ENCODE measurements around the gene TMEM125.

The TMEM125 gene

DNA sequence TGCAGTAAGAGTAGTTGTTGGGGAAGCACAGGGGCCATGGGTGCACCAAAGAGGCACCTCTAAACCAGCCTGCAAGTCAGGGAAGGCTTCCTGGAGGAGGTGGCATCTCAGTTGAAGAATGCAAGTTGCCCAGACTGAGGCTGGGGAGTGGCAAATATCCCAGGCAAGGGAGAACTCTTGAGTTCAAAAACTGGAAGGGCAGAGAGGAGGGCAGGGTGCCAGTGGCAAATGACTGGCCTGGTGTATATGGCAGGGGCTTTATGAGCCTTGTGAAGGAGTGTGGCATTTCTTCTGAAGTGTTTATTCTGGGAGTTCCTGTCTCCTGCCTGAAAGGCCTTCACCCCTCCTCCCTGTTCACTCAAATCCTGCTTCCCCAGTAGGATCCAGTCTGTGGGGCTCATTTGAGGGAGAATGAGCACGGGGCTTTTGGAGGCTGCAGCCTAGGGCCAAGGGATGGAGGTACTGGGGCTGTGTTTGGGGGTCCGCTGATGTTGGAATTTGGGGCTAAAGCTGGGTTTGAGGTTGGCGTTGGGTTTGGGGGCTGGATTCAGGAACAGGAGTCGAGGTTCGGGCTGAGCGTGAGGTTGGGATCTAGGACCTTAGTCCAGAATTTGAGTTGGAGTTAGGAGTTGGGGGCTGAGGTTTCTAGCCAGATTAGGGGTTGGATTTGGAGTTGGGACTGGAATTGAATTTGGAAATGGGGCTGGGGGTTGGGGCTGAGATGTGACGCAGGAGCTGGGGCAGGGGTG lies at the start of gene TMEM125:
TMEM125 (plus strand) TSS at position 357 of the 749 bp plus-strand sequence. CDS start 2,740 bp downstream, outside the sequence.
- DNase-seq = no peak

GRCh38 chr1:43220905-43221778 lies 48.6 kb upstream of the TMEM125 start:
- no peak for DNase-seq

GRCh38 chr1:43221797-43222196 lies 48.0 kb upstream of the TMEM125 start:
- no peak for DNase-seq

GRCh38 chr1:43222879-43223278 lies 46.9 kb upstream of the TMEM125 start:
- no peak for DNase-seq

DNA sequence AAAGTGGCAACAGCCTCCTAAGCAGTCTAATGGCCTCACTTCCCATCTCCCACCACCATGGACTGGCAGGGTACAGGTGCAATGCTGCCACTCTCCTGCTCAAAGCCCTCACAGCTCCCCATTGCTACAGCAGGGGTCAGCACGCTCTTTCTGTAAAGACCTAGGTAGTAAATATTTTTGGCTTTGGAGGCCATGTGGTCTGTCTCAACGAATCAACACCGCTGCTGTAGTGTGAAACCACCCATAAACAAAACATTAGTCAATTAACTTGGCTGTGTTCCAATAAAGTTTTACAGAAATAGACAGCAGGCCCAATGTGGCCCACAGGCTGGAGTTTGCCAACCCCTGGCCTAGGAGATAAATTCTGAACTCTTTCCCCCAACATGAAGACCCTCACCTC lies 44.6 kb upstream of the TMEM125 start:
- no peak for DNase-seq

- DNase-seq = peak; percentile 10
Observed at GRCh38 chr1:43227143-43227764, 42.5 kb upstream of the TMEM125 start.

GRCh38 chr1:43229826-43230780 lies 39.7 kb upstream of the TMEM125 start:
- DNase-seq = no peak

DNA sequence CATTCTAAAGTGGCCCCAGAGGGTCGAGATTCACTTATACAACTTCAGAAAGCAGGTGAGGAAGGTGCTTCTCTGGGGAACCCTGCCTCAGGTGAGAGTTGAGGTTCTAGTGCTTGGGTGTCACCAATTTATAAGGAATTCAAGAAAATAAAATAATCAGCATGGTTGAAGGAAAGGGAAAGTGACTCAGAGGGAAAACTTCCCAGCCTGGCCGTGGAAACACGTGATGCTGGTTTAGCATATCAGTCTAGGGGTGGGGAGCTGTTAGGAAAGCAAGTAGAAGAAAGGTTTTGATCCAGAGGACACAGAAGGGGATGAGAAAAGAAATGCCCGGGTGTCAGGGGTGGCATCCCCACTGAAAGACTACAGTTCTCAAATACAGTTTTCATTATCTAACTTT lies 37.7 kb upstream of the TMEM125 start:
- DNase-seq = no peak

DNA sequence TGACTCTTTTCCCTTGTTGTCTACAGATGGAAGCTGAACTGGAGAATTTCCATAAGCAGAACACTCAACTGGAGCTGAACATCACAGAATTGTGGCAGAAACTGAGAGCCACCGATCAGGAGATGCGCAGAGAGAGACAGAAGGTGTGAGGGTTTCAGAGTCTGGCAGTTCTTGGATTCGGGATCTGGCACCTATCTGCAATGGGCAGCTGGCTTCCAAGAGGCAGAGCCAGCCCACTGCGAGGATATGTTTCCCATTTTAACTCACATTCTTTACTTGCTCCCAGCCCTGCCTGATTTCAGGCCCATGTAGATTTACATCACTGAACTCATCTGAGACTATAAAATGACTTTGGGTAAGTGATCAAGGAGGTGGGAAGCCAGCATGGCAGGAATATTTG lies 37.3 kb upstream of the TMEM125 start:
- DNase-seq = no peak

DNA sequence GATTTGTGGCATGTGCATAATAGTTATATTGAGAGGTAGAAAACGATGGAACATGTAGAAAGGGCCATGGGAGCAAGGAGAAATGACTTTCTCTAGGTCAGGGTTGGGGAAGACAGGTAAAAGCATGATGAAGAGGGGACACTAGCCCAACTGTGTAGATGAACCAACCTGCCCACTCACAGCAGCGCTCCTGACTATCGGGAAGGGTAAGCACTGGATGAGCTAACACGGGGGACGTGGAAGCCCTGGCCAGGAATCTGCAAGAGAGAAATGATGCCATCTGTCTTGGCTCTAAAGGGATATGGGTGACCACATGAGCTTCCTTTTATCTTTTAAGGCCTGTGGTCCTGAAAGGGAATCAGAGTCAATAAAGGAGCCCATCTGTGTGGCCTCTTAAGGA lies 36.2 kb upstream of the TMEM125 start:
- DNase-seq = no peak

DNA sequence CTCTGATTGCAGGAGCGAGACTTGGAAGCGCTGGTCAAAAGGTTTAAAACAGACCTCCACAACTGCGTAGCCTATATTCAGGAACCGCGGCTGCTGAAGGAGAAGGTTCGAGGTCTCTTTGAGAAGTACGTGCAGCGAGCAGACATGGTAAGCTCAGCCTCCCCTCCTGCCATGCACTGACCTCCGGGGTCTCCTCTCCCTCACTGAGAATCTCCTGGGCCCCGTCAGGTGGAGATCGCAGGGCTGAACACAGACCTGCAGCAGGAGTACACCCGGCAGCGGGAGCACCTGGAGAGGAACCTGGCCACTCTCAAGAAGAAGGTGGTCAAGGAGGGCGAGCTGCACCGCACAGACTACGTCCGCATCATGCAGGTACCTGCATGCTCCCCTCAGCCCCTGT lies 35.5 kb upstream of the TMEM125 start:
- no peak for DNase-seq

DNA sequence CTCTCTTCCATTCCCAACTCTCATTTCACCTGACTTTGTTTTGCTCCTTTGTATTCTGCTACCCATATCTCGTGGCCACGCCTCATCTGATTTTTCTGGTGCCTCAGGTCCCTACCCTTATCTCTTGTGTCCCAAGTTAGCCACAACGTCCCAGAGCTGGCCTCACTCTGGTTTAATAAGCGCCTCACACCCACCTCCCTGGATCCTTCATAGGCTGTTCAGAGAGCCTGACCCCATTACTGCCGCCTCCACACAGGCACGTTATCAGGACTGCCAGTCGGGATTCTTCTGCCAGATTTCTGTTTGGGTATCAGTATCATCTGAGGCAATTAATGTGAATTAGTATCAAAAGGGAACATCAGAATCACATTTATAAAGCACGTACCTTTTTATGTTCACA lies 34.7 kb upstream of the TMEM125 start:
- DNase-seq = no peak

- DNase-seq = no peak
Observed at GRCh38 chr1:43235451-43236121, 34.2 kb upstream of the TMEM125 start.

DNA sequence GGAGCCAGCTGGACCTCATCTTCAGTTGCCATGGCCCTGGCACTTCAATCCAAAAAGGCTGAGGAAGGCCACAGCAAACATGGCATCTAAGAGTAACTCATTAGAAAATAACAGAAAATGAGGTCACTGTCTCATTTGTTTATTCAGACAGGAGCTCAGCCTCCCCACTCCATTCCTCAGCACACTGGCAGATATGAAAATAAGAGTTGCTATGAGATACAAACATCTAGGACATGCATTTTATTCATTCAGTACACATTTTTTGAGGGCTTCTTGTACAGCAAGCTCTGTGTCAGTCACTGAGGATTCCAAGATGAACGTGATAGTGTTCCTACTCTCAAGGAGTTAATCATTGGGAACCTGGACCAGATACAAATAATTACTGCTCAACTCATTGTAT lies 32.7 kb upstream of the TMEM125 start:
- DNase-seq = no peak

GRCh38 chr1:43238085-43238484 lies 31.7 kb upstream of the TMEM125 start:
- peak; percentile 8 for DNase-seq

GRCh38 chr1:43238991-43239469 lies 30.8 kb upstream of the TMEM125 start:
- no peak for DNase-seq

GRCh38 chr1:43239484-43239883 lies 30.3 kb upstream of the TMEM125 start:
- no peak for DNase-seq

DNA sequence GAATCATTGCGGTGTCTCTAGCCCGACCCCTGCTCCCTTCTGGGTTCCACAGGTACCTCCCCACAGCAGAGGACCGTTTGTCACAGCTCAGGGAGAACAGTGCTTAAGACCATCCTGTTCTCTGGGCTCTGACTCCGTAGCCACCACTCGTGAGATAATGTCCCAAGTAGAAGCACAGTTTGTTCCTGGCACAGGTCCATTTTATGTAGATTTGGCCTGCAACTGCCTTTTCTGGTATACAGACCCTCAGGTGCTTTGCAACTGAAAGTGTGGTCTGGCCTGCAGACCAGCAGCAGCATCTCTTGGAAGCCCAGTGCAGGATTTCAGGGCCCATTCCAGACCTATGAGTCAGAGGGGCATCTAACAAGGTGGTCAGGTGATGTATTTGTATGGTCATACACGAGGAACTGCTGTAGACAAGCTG lies 28.4 kb upstream of the TMEM125 start:
- no peak for DNase-seq

GRCh38 chr1:43243299-43243698 lies 26.5 kb upstream of the TMEM125 start:
- DNase-seq = no peak

DNA sequence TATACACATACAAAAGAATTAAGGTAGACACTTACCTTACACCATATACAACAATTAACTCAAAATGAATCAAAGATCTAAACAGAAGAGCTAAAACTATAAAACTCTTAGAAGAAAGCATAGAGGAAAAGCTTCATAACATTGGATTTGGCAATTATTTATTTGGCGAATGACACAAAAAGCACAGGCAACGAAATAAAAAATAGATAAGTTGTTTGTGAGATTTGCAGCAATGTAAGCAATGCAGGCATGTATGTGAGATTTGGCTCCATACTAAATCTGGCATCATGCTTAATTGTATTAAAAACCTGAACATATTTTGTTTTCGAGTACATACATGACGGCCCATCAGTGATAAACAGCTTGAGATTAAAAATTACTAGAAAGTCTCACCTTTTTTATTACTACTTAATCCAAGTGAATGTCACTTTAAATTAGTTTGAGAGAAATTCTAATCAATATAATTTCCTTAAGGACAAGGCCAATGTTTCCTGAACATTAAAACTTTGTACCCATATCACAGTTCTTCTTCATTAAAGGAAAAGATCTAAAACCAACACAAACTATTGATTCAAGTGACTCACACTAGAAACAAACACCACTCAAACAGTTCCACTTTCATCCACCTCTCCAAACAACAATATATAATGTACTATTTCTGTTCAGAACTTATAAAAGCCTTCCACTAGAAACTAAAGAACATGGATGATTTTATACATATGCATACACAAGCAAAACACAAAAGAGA lies 23.1 kb upstream of the TMEM125 start:
- no peak for DNase-seq

Data from GF-D8 (cell line).